Heart left ventricle (tissue), 16 donors: ENCODE measurements around the gene TEX2. TPM values are rescaled to one million over a fixed set of nuclear protein-coding genes. Genes with fewer than 3 reads are reported as not detected.

Experiments
- ATAC-seq, 4 donors: fragments of 200-7000 bp; cut with Tn5 transposase; one replicate each; pipeline ENCODE4 v1.9.1; 2020 to 2022; ENCODE audit warnings: moderate library complexity in 4 of 4, mild to moderate bottlenecking in 3 of 4, moderate number of reproducible peaks in 1 of 4
- DNase-seq, 5 donors: peaks; one replicate each; pipeline ENCODE4 v3.0.0-alpha.2; 2020
- H3K27ac ChIP-seq, 12 donors: fragments of 200-600 bp; sonication (generic) in 4 of 12; one replicate each; pipeline versions ENCODE4 v1.5.0 to v1.8.0; 2016 to 2022; ENCODE audit warnings: mild to moderate bottlenecking in 2 of 12
- H3K27me3 ChIP-seq, 9 donors: fragments of 200-600 bp; sonication (generic) in 2 of 9; one replicate each; pipeline versions ENCODE4 v1.5.1 to v1.8.0; 2016 to 2022; ENCODE audit warnings: mild to moderate bottlenecking in 3 of 9
- H3K36me3 ChIP-seq, 9 donors: fragments of 200-600 bp; sonication (generic) in 2 of 9; one replicate each; pipeline versions ENCODE4 v1.5.0 to v1.8.0; 2018 to 2022; ENCODE audit warnings: mild to moderate bottlenecking in 2 of 9
- H3K4me1 ChIP-seq, 12 donors: fragments of 200-600 bp; sonication (generic) in 4 of 12; one replicate each; pipeline versions ENCODE4 v1.5.0 to v1.8.0; 2016 to 2022; ENCODE audit warnings: mild to moderate bottlenecking in 3 of 12
- H3K4me3 ChIP-seq, 12 donors: fragments of 200-600 bp; sonication (generic) in 4 of 12; one replicate each; pipeline versions ENCODE4 v1.5.0 to v1.8.0; 2017 to 2022; ENCODE audit warnings: mild to moderate bottlenecking in 9 of 12, moderate library complexity in 4 of 12
- H3K9me3 ChIP-seq, 12 donors: fragments of 200-600 bp; sonication (generic) in 4 of 12; one replicate each; pipeline versions ENCODE4 v1.5.0 to v1.8.0; 2016 to 2022; ENCODE audit warnings: mild to moderate bottlenecking in 1 of 12
- CTCF ChIP-seq, 12 donors: fragments of 200-600 bp; sonication (generic) in 4 of 12; IDR thresholded peaks; one replicate each; pipeline versions ENCODE4 v1.5.0 to v1.8.0; 2018 to 2022; ENCODE audit warnings: antibody characterized with exemption in 12 of 12, mild to moderate bottlenecking in 5 of 12
- POLR2A ChIP-seq, 2 donors: fragments of 450-650 bp; IDR thresholded peaks; one replicate each; pipeline ENCODE4 v1.6.1; 2017; ENCODE audit warnings: antibody characterized with exemption in 2 of 2, mild to moderate bottlenecking in 2 of 2, moderate library complexity in 2 of 2
- WGBS, 4 donors: extraction: QIAGEN DNeasy Blood & Tissue Kit in 2 of 4; methylation state at CpG; one replicate each; pipeline versions ENCODE4 v1.1.5 to v1.1.7; 2013 to 2018; 5-methylcytosine and 5-hydroxymethylcytosine counted together
- intact Hi-C, 10 donors: fragments of 100-400 bp; cut with DNase I; formaldehyde crosslinking; loops; one replicate each; pipeline versions ENCODE4 v1.11.1 to v1.14.2; 2022
- polyA plus RNA-seq, 2 donors: library from polyadenylated mRNA; stranded (reverse); fragments of 200-250 nt; gene quantifications; one replicate each; pipeline ENCODE4 v1.2.3, GENCODE V29; 2013
- total RNA-seq, 9 donors: library from RNA; depleted of rRNA in 2 of 9; stranded (reverse); fragments of >200 nt in 2 of 9; fragmentation: NEBNext Ultra II Directional in 3 of 9; extraction: Animal tissue kit (Norgen Biotek cat#: 25700) in 3 of 9; gene quantifications; one replicate each; pipeline versions ENCODE4 v1.1.0 to v1.2.4, GENCODE V29; 2016 to 2023
- donor health status: ischemic (EF 13 %, LVEDD 7.1; RV severe dilation, severe dysfunction).
- donor health status: healthy with polysubstance abuse.
- donor health status: DM: no; HTN: yes; CAD: no.
- donor health status: DM: no; HTN: no; CAD: no.
- donor health status: ischemic (EF 25% LVEDD 6.9; RV normal size, moderate dysfunction).
- donor health status: ischemic (EF 25% LVEDD 5.7; RV mildly dilated, moderate dysfunction).
- donor health status: healthy.
- donor health status: DM: yes; HTN: yes; CAD: no.
- donor health status: ischemic (EF 35%, LVEDD 5.7; RV mildly dilated, moderate dysfunction).
- donor health status: nonischemic (EF 11% LVEDD 7.7; RV severe dilation, severe dysfunction).
- donor health status: DM: yes; HTN: yes; CAD: no.
- donor health status: PGD.
- donor health status: ischemic (EF 29% LVEDD 5.4; RV normal size, mild dysfunction).
- donor health status: nonischemic (EF 23%, LVEDD 6.1; RV moderate dilation, normal function).

TEX2 gene
- total and polyA plus RNA-seq, 11 donors: 16.8 to 55.8 (median 50.5) TPM

GRCh38 chr17:64277831-64278562 lies 14.9 kb upstream of the TEX2 start:
- no peak overlapping the region for H3K4me3 ChIP-seq
- ATAC-seq (peak; percentile 52 to 79 (median 58)), DNase-seq (no peak)
- peak overlapping the region in 11 of 12 donors; percentile 11 to 83 (median 71) for H3K27ac ChIP-seq
- no peaks in the 10 kb centered on the region for H3K27me3 ChIP-seq
- H3K4me1 ChIP-seq: peaks cover 0 to 42% (median 24%) of the 10 kb centered on the region in 12 donors
- intact Hi-C loops: loop anchor here in 5 of 10 donors (1.0 to 10.0 kb wide), 5 partner anchors 125 to 253 kb away; partner anchors contain the start of gene ICAM2 (in 1 of the 5)
- 71 to 80% (median 75%) methylated on average over 7 of the region's 7 CpGs for WGBS, 4 donors
- H3K36me3 ChIP-seq: no peaks in the 10 kb centered on the region
- no peak for TF ChIP-seq POLR2A (IDR thresholded peaks at IDR 0.05)
- no peaks in the 10 kb centered on the region for H3K9me3 ChIP-seq

- peaks cover 0 to 4% (median 0%) of the 10 kb centered on the region in 12 donors for H3K9me3 ChIP-seq
- H3K27ac ChIP-seq: peak overlapping the region in 11 of 12 donors; percentile 11 to 83 (median 71)
- 71 to 81% (median 74%) methylated on average over 11 of the region's 11 CpGs for WGBS, 4 donors
- peak in 3 of 4 donors; percentile 30 to 65 (median 46) for ATAC-seq
- H3K36me3 ChIP-seq: no peaks in the 10 kb centered on the region
- TF ChIP-seq POLR2A (IDR thresholded peaks at IDR 0.05) (no peak), CTCF (IDR thresholded peaks at IDR 0.05) (no peak)
- no peaks in the 10 kb centered on the region for H3K27me3 ChIP-seq
- H3K4me3 ChIP-seq: no peak overlapping the region
- intact Hi-C loops: loop anchor here in 3 of 10 donors (1.0 to 10.0 kb wide), 3 partner anchors 125 to 252 kb away; partner anchors contain the start of gene ICAM2 (in 1 of the 3)
- no peak for DNase-seq
- H3K4me1 ChIP-seq: peaks cover 0 to 35% (median 19%) of the 10 kb centered on the region in 12 donors
Observed at GRCh38 chr17:64276961-64277505, 14.0 kb upstream of the TEX2 start.

- H3K27ac ChIP-seq: no peak overlapping the region
- intact Hi-C loops: loop anchor here in 2 of 10 donors (5.0 to 10.0 kb wide), 2 partner anchors 123 to 250 kb away; partner anchors contain the start of gene ICAM2 (in 1 of the 2)
- no peaks in the 10 kb centered on the region for H3K36me3 ChIP-seq
- 67 to 73% (median 72%) methylated on average over 3 of the region's 3 CpGs for WGBS, 4 donors
- DNase-seq (no peak), ATAC-seq (no peak)
- peaks cover 0 to 9% (median 0%) of the 10 kb centered on the region in 12 donors for H3K9me3 ChIP-seq
- no peak overlapping the region for H3K4me3 ChIP-seq
- H3K4me1 ChIP-seq: peaks cover 0 to 32% (median 16%) of the 10 kb centered on the region in 12 donors
- TF ChIP-seq CTCF (IDR thresholded peaks at IDR 0.05): no peak
- TF ChIP-seq POLR2A (IDR thresholded peaks at IDR 0.05): no peak
- H3K27me3 ChIP-seq: no peaks in the 10 kb centered on the region
Observed at GRCh38 chr17:64275016-64275415, 12.0 kb upstream of the TEX2 start.

GRCh38 chr17:64273006-64273405 lies 9.9 kb upstream of the TEX2 start:
- Histone ChIP-seq H3K9me3 (peaks cover 0 to 9% (median 0%) of the 10 kb centered on the region in 12 donors), H3K36me3 (no peaks in the 10 kb centered on the region), H3K27ac (no peak overlapping the region), H3K4me1 (peaks cover 0 to 21% (median 11%) of the 10 kb centered on the region in 12 donors), H3K27me3 (no peaks in the 10 kb centered on the region), H3K4me3 (no peak overlapping the region)
- DNase-seq (no peak), ATAC-seq (no peak)
- TF ChIP-seq POLR2A (IDR thresholded peaks at IDR 0.05) (no peak), CTCF (IDR thresholded peaks at IDR 0.05) (no peak)
- WGBS, 4 donors: 81 to 90% (median 85%) methylated on average over 6 of the region's 6 CpGs
- intact Hi-C loops: loop anchor here in 1 of 10 donors (10.0 kb wide), 1 partner anchor 248 kb away; the partner anchor contains the start of gene ICAM2
